Breast epithelium (tissue), 3 donors: ENCODE measurements around the gene RICTOR.

ENCODE experiments used
- POLR2A ChIP-seq: fragments of 450-650 bp; IDR thresholded peaks from one replicate; pipeline ENCODE4 v1.6.1; 2016; ENCODE audit warnings: antibody characterized with exemption, mild to moderate bottlenecking, moderate library complexity
- POLR2AphosphoS5 ChIP-seq, 3 donors: sonication (generic); formaldehyde crosslinking; IDR thresholded peaks; one replicate each; pipeline ENCODE4 v1.6.1; 2017; ENCODE audit warnings: antibody characterized with exemption in 3 of 3
- TF ChIP-seq, protein P1 (sequence below), 3 donors: fragments of 450-650 bp; IDR thresholded peaks; one replicate each; pipeline ENCODE4 v1.5.1; 2016 to 2017; ENCODE audit warnings: antibody characterized with exemption in 3 of 3, mild to moderate bottlenecking in 3 of 3, moderate library complexity in 3 of 3

DNA sequence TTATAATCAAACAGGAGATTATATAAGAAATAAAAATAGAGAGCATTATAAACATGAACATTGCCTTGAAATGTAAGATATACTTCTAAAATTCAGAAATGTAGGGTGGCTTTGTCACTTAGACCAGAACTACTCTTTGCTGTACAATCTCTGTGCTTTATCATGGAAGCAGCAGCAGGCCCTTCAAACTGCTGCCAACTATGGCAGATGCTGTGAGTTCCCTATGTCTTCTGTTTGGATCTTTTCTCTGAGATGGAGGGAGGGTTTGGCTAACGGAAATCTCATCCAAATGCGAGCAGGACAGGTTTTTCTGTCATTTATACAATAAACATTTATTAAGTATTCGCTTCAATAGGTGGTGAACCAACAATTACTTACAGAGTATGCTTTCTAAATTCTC, 34.8 kb upstream of the RICTOR start:
- TF ChIP-seq POLR2A (no peak), POLR2AphosphoS5 (IDR thresholded peaks at IDR 0.05) (no peak)
- TF ChIP-seq, protein P1, sequence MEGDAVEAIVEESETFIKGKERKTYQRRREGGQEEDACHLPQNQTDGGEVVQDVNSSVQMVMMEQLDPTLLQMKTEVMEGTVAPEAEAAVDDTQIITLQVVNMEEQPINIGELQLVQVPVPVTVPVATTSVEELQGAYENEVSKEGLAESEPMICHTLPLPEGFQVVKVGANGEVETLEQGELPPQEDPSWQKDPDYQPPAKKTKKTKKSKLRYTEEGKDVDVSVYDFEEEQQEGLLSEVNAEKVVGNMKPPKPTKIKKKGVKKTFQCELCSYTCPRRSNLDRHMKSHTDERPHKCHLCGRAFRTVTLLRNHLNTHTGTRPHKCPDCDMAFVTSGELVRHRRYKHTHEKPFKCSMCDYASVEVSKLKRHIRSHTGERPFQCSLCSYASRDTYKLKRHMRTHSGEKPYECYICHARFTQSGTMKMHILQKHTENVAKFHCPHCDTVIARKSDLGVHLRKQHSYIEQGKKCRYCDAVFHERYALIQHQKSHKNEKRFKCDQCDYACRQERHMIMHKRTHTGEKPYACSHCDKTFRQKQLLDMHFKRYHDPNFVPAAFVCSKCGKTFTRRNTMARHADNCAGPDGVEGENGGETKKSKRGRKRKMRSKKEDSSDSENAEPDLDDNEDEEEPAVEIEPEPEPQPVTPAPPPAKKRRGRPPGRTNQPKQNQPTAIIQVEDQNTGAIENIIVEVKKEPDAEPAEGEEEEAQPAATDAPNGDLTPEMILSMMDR (IDR thresholded peaks at IDR 0.05) = no peak
